WTC11 (cell line): Measurements from ENCODE around the gene LYSMD3. TPM values are rescaled to one million over a fixed set of nuclear protein-coding genes. Genes with fewer than 3 reads are reported as not detected.

Source experiments
- ATAC-seq: fragments of 200-7000 bp; cut with Tn5 transposase; 2 replicates; pipeline ENCODE4 v1.10.0; 2021; ENCODE audit warnings: mild to moderate bottlenecking, moderate library complexity
- Bru-seq: library from RNA; stranded (reverse); fragments of 400-500 nt; gene quantifications from one replicate; lab custom pipeline; 2021; lab: Mats Ljungman, UMichigan
- CTCF ChIA-PET: fragments of 300-600 bp; sonication (Branson Sonifier 250); formaldehyde crosslinking; loops from one replicate; lab custom pipeline; 2021; ENCODE audit warnings: antibody characterized with exemption; lab: Charles Lee
- POLR2A ChIA-PET: fragments of 350-600 bp; sonication (Branson Sonifier 250); formaldehyde crosslinking; loops from one replicate; lab custom pipeline; 2021; ENCODE audit warnings: antibody characterized with exemption; lab: Charles Lee
- DNase-seq: peaks from one replicate; pipeline ENCODE4 v3.0.0; 2021; ENCODE audit warnings: low spot score
- H3K27ac Mint-ChIP-seq: 2 replicates; pipeline ENCODE4 v1.8.0; 2021; ENCODE audit warnings: mixed read lengths
- H3K27me3 Mint-ChIP-seq: 2 replicates; pipeline ENCODE4 v1.8.0; 2021; ENCODE audit warnings: low read depth, mild to moderate bottlenecking, moderate library complexity, mixed read lengths
- H3K36me3 Mint-ChIP-seq: 2 replicates; pipeline ENCODE4 v1.8.0; 2021; ENCODE audit warnings: mixed read lengths
- H3K4me1 Mint-ChIP-seq: 2 replicates; pipeline ENCODE4 v1.8.0; 2022; ENCODE audit warnings: mixed read lengths
- H3K4me3 Mint-ChIP-seq: 2 replicates; pipeline ENCODE4 v1.8.0; 2021; ENCODE audit warnings: mild to moderate bottlenecking, moderate library complexity, mixed read lengths
- H3K9me3 Mint-ChIP-seq: 2 replicates; pipeline ENCODE4 v1.8.0; 2021; ENCODE audit warnings: mixed read lengths
- AR ChIP-seq: fragments of 250-450 bp; sonication (Bioruptor Pico); IDR thresholded peaks from 2 replicates; pipeline ENCODE4 v1.9.0; 2021; ENCODE audit warnings: mild to moderate bottlenecking
- EMX1 ChIP-seq: fragments of 250-450 bp; sonication (Bioruptor Pico); IDR thresholded peaks from 2 replicates; pipeline ENCODE4 v1.8.0; 2021; ENCODE audit warnings: mild to moderate bottlenecking
- FOXJ3 ChIP-seq: sonication (generic); formaldehyde crosslinking; IDR thresholded peaks from 2 replicates; pipeline ENCODE4 v1.9.0; 2021; ENCODE audit warnings: missing genetic modification reagents, mild to moderate bottlenecking, borderline replicate concordance
- GABPB1 ChIP-seq: sonication (generic); formaldehyde crosslinking; IDR thresholded peaks from 2 replicates; pipeline ENCODE4 v1.8.1; 2023; ENCODE audit warnings: mild to moderate bottlenecking, missing genetic modification reagents
- KAT7 ChIP-seq: sonication (generic); formaldehyde crosslinking; IDR thresholded peaks from 2 replicates; pipeline ENCODE4 v1.8.1; 2023; ENCODE audit warnings: missing genetic modification reagents, mild to moderate bottlenecking, borderline replicate concordance
- MYBL2 ChIP-seq: sonication (generic); formaldehyde crosslinking; IDR thresholded peaks from 2 replicates; pipeline ENCODE4 v1.8.1; 2023; ENCODE audit warnings: mild to moderate bottlenecking, moderate library complexity, missing genetic modification reagents
- NFYB ChIP-seq: sonication (generic); formaldehyde crosslinking; conservative IDR thresholded peaks from 2 replicates; pipeline ENCODE4 v1.8.0; 2022; ENCODE audit warnings: low read depth, missing genetic modification reagents
- NR1H2 ChIP-seq: sonication (generic); formaldehyde crosslinking; IDR thresholded peaks from 2 replicates; pipeline ENCODE4 v1.9.0; 2021; ENCODE audit warnings: mild to moderate bottlenecking, moderate library complexity, missing genetic modification reagents
- NR2C2 ChIP-seq: sonication (generic); formaldehyde crosslinking; IDR thresholded peaks from 2 replicates; pipeline ENCODE4 v1.8.0; 2022; ENCODE audit warnings: mild to moderate bottlenecking, missing genetic modification reagents
- NR3C1 ChIP-seq: sonication (generic); formaldehyde crosslinking; conservative IDR thresholded peaks from 2 replicates; pipeline ENCODE4 v1.8.1; 2023; ENCODE audit warnings: low read depth, mild to moderate bottlenecking, missing genetic modification reagents
- PRDM15 ChIP-seq: sonication (generic); formaldehyde crosslinking; IDR thresholded peaks from 2 replicates; pipeline ENCODE4 v1.8.0; 2022; ENCODE audit warnings: missing genetic modification reagents
- SMAD4 ChIP-seq: sonication (generic); formaldehyde crosslinking; IDR thresholded peaks from 2 replicates; pipeline ENCODE4 v1.8.0; 2022; ENCODE audit warnings: mild to moderate bottlenecking, missing genetic modification reagents
- SP1 ChIP-seq: sonication (generic); formaldehyde crosslinking; conservative IDR thresholded peaks from 2 replicates; pipeline ENCODE4 v1.8.1; 2022; ENCODE audit warnings: missing genetic modification reagents
- TEAD4 ChIP-seq: sonication (generic); formaldehyde crosslinking; IDR thresholded peaks from 2 replicates; pipeline ENCODE4 v1.8.0; 2022; ENCODE audit warnings: mild to moderate bottlenecking, missing genetic modification reagents
- ZNF121 ChIP-seq: sonication (generic); formaldehyde crosslinking; IDR thresholded peaks from 2 replicates; pipeline ENCODE4 v1.8.0; 2023; ENCODE audit warnings: missing genetic modification reagents
- ZNF232 ChIP-seq: sonication (generic); formaldehyde crosslinking; IDR thresholded peaks from 2 replicates; pipeline ENCODE4 v1.8.0; 2022; ENCODE audit warnings: mild to moderate bottlenecking, missing genetic modification reagents
- ZNF263 ChIP-seq: sonication (generic); formaldehyde crosslinking; IDR thresholded peaks from 2 replicates; pipeline ENCODE4 v1.8.1; 2022; ENCODE audit warnings: low read depth, mild to moderate bottlenecking, moderate library complexity, missing genetic modification reagents
- ZNF317 ChIP-seq: sonication (generic); formaldehyde crosslinking; IDR thresholded peaks from 2 replicates; pipeline ENCODE4 v1.8.1; 2023; ENCODE audit warnings: low read depth, mild to moderate bottlenecking, moderate library complexity, missing genetic modification reagents, borderline replicate concordance
- ZNF396 ChIP-seq: fragments of 250-450 bp; sonication (Bioruptor Pico); IDR thresholded peaks from 2 replicates; pipeline ENCODE4 v1.8.0; 2021; ENCODE audit warnings: mild to moderate bottlenecking, moderate library complexity, borderline replicate concordance
- ZNF423 ChIP-seq: fragments of 250-450 bp; sonication (Bioruptor Pico); IDR thresholded peaks from 2 replicates; pipeline ENCODE4 v2.1.2; 2022; ENCODE audit warnings: mild to moderate bottlenecking, moderate library complexity
- long read RNA-seq, 3 experiments: library from RNA in 1 of 3; library from capped mRNA in 1 of 3; library from polyadenylated mRNA in 1 of 3; unstranded in 2 of 3; stranded (forward) in 1 of 3; transcript quantifications; one replicate each; pipeline ENCODE4 v2.0.0, GENCODE V29; 2021
- total RNA-seq: library from RNA; stranded (reverse); gene quantifications from 3 replicates; pipeline ENCODE4 v1.2.3, GENCODE V29; 2021
- TF ChIP-seq, protein P1 (sequence below): sonication (generic); formaldehyde crosslinking; IDR thresholded peaks from 2 replicates; pipeline ENCODE4 v1.8.0; 2022; ENCODE audit warnings: mild to moderate bottlenecking, missing genetic modification reagents
- TF ChIP-seq, protein P2 (sequence below): sonication (generic); formaldehyde crosslinking; IDR thresholded peaks from 2 replicates; pipeline ENCODE4 v1.8.0; 2023; ENCODE audit warnings: missing genetic modification reagents, mild to moderate bottlenecking, borderline replicate concordance

LYSMD3 gene
- total RNA-seq: 13.4 to 15.8 TPM (median 14.8 TPM) in 3 replicates
- percentile 95 among the genes with signal in this experiment for Bru-seq, nascent RNA
- long read RNA-seq, experiment 1, full-length matches to known transcripts: 170 of 204 reads
- long read RNA-seq, experiment 1, partial matches to known transcripts: 5 of 204 reads
- long read RNA-seq, experiment 1, other reads (novel, unspliced or antisense): 29 of 204 reads
- long read RNA-seq, experiment 2, full-length matches to known transcripts: 10 of 28 reads
- long read RNA-seq, experiment 2, partial matches to known transcripts: 2 of 28 reads
- long read RNA-seq, experiment 2, other reads (novel, unspliced or antisense): 16 of 28 reads
- long read RNA-seq, experiment 3, full-length matches to known transcripts: 7 of 21 reads
- long read RNA-seq, experiment 3, partial matches to known transcripts: 0 of 21 reads
- long read RNA-seq, experiment 3, other reads (novel, unspliced or antisense): 14 of 21 reads

GRCh38 chr5:90529194-90529938 lies at the start of gene LYSMD3:
Gene LYSMD3 (minus strand): TSS chr5:90529584. CDS start chr5:90525289, 4,295 bp downstream.
- peaks cover 8% of the 10 kb centered on the region for H3K36me3 Mint-ChIP-seq
- peak within 1 kb of the TSS; percentile 98 for H3K4me3 Mint-ChIP-seq
- H3K27me3 Mint-ChIP-seq: no peaks in the 10 kb centered on the region
- peak; percentile 95 for ATAC-seq
- ChIA-PET CTCF (interaction anchor here (0.6 to 1.4 kb wide), 5 partner anchors 15 to 107 kb away, joined by 3 read pairs; no protein-coding TSS in a partner anchor), POLR2A (interaction anchor here (0.6 kb wide), 1 partner anchor 82 kb away, joined by 3 read pairs; no protein-coding TSS in a partner anchor)
- H3K4me1 Mint-ChIP-seq: peaks cover 30% of the 10 kb centered on the region
- peak; percentile 97 for DNase-seq
- peak within 1 kb of the TSS; percentile 99 for H3K27ac Mint-ChIP-seq
- H3K9me3 Mint-ChIP-seq: no peaks in the 10 kb centered on the region
- TF ChIP-seq ZNF317 (CRISPR knock-in tag): no peak
- TF ChIP-seq TEAD4 (CRISPR knock-in tag): no peak
- 0 out of 2 replicates have a peak, but pooled peaks have one; percentile 7 for TF ChIP-seq ZNF121 (CRISPR knock-in tag)
- peak; percentile 74 for TF ChIP-seq ZNF232 (CRISPR knock-in tag)
- TF ChIP-seq, protein P1, sequence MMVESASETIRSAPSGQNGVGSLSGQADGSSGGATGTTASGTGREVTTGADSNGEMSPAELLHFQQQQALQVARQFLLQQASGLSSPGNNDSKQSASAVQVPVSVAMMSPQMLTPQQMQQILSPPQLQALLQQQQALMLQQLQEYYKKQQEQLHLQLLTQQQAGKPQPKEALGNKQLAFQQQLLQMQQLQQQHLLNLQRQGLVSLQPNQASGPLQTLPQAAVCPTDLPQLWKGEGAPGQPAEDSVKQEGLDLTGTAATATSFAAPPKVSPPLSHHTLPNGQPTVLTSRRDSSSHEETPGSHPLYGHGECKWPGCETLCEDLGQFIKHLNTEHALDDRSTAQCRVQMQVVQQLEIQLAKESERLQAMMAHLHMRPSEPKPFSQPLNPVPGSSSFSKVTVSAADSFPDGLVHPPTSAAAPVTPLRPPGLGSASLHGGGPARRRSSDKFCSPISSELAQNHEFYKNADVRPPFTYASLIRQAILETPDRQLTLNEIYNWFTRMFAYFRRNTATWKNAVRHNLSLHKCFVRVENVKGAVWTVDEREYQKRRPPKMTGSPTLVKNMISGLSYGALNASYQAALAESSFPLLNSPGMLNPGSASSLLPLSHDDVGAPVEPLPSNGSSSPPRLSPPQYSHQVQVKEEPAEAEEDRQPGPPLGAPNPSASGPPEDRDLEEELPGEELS: peak; percentile 53; the same call in 1 of the 2 replicates
- TF ChIP-seq EMX1 (CRISPR knock-in tag): no peak
- TF ChIP-seq ZNF423: no peak
- TF ChIP-seq NFYB: no peak
- no peak for TF ChIP-seq NR3C1 (CRISPR knock-in tag)
- TF ChIP-seq AR (CRISPR knock-in tag): no peak
- TF ChIP-seq MYBL2 (CRISPR knock-in tag): no peak
- TF ChIP-seq FOXJ3 (CRISPR knock-in tag): no peak
- no peak for TF ChIP-seq SMAD4 (CRISPR knock-in tag)
- TF ChIP-seq, protein P2, sequence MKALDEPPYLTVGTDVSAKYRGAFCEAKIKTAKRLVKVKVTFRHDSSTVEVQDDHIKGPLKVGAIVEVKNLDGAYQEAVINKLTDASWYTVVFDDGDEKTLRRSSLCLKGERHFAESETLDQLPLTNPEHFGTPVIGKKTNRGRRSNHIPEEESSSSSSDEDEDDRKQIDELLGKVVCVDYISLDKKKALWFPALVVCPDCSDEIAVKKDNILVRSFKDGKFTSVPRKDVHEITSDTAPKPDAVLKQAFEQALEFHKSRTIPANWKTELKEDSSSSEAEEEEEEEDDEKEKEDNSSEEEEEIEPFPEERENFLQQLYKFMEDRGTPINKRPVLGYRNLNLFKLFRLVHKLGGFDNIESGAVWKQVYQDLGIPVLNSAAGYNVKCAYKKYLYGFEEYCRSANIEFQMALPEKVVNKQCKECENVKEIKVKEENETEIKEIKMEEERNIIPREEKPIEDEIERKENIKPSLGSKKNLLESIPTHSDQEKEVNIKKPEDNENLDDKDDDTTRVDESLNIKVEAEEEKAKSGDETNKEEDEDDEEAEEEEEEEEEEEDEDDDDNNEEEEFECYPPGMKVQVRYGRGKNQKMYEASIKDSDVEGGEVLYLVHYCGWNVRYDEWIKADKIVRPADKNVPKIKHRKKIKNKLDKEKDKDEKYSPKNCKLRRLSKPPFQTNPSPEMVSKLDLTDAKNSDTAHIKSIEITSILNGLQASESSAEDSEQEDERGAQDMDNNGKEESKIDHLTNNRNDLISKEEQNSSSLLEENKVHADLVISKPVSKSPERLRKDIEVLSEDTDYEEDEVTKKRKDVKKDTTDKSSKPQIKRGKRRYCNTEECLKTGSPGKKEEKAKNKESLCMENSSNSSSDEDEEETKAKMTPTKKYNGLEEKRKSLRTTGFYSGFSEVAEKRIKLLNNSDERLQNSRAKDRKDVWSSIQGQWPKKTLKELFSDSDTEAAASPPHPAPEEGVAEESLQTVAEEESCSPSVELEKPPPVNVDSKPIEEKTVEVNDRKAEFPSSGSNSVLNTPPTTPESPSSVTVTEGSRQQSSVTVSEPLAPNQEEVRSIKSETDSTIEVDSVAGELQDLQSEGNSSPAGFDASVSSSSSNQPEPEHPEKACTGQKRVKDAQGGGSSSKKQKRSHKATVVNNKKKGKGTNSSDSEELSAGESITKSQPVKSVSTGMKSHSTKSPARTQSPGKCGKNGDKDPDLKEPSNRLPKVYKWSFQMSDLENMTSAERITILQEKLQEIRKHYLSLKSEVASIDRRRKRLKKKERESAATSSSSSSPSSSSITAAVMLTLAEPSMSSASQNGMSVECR (CRISPR knock-in tag): peak; percentile 71; the same call in 1 of the 2 replicates
- no peak for TF ChIP-seq KAT7
- peak; percentile 66; the same call in 1 of the 2 replicates for TF ChIP-seq GABPB1 (CRISPR knock-in tag)
- TF ChIP-seq SP1 (CRISPR knock-in tag): peak; percentile 95
- TF ChIP-seq PRDM15: no peak
- TF ChIP-seq ZNF263 (CRISPR knock-in tag): no peak
- no peak for TF ChIP-seq NR1H2 (CRISPR knock-in tag)
- no peak for TF ChIP-seq NR2C2 (CRISPR knock-in tag)
- TF ChIP-seq ZNF396 (CRISPR knock-in tag): no peak
